ENCODE data around the gene GALNT10.

GALNT10 gene

GRCh38 chr5:154321546-154321945 is 131.0 kb downstream of the GALNT10 start:
- TF ChIP-seq RARB (CRISPR knock-in tag; IDR thresholded peaks at IDR 0.05) (no peak), TCF4 (CRISPR knock-in tag; IDR thresholded peaks at IDR 0.05; ENCODE audit: borderline replicate concordance) (no peak), GLIS3 (CRISPR knock-in tag; IDR thresholded peaks at IDR 0.05) (no peak), TOX (CRISPR knock-in tag; IDR thresholded peaks at IDR 0.05; ENCODE audit: borderline replicate concordance) (no peak), CREB5 (CRISPR knock-in tag; IDR thresholded peaks at IDR 0.05; ENCODE audit: low read depth) (no peak), ZC3H10 (CRISPR knock-in tag; IDR thresholded peaks at IDR 0.05) (no peak), ZNF8 (CRISPR knock-in tag; IDR thresholded peaks at IDR 0.05) (no peak), POU6F1 (CRISPR knock-in tag; IDR thresholded peaks at IDR 0.05; ENCODE audit: borderline replicate concordance, low read depth) (no peak), BACH2 (CRISPR knock-in tag; IDR thresholded peaks at IDR 0.05; ENCODE audit: borderline replicate concordance) (no peak), PPARA (CRISPR knock-in tag; IDR thresholded peaks at IDR 0.05; ENCODE audit: borderline replicate concordance) (no peak), SNAI2 (CRISPR knock-in tag; IDR thresholded peaks at IDR 0.05) (no peak), ZFP30 (CRISPR knock-in tag; IDR thresholded peaks at IDR 0.05) (no peak), CSRNP3 (CRISPR knock-in tag; IDR thresholded peaks at IDR 0.05) (no peak), ZNF70 (CRISPR knock-in tag; IDR thresholded peaks at IDR 0.05) (no peak), ISL1 (CRISPR knock-in tag; IDR thresholded peaks at IDR 0.05) (no peak), CSDC2 (CRISPR knock-in tag; IDR thresholded peaks at IDR 0.05) (no peak), ZNF565 (CRISPR knock-in tag; conservative IDR thresholded peaks at IDR 0.05; ENCODE audit: low read depth) (no peak), ARNTL (CRISPR knock-in tag; IDR thresholded peaks at IDR 0.05; ENCODE audit: borderline replicate concordance, low read depth) (no peak)
- no peak for ATAC-seq

- ATAC-seq: no peak
- no peak for TF ChIP-seq ESRRG (CRISPR knock-in tag; IDR thresholded peaks at IDR 0.05)
- TF ChIP-seq POU6F1 (CRISPR knock-in tag; IDR thresholded peaks at IDR 0.05; ENCODE audit: borderline replicate concordance, low read depth): no peak
- TF ChIP-seq CSRNP3 (CRISPR knock-in tag; IDR thresholded peaks at IDR 0.05): no peak
- no peak for TF ChIP-seq ARNTL (CRISPR knock-in tag; IDR thresholded peaks at IDR 0.05; ENCODE audit: borderline replicate concordance, low read depth)
- TF ChIP-seq ZC3H10 (CRISPR knock-in tag; IDR thresholded peaks at IDR 0.05): no peak
- no peak for TF ChIP-seq GLIS3 (CRISPR knock-in tag; IDR thresholded peaks at IDR 0.05)
- no peak for TF ChIP-seq BACH2 (CRISPR knock-in tag; IDR thresholded peaks at IDR 0.05; ENCODE audit: borderline replicate concordance)
- TF ChIP-seq ZFP30 (CRISPR knock-in tag; IDR thresholded peaks at IDR 0.05): no peak
- TF ChIP-seq OSR1 (CRISPR knock-in tag; IDR thresholded peaks at IDR 0.05): no peak
- no peak for TF ChIP-seq ZNF8 (CRISPR knock-in tag; IDR thresholded peaks at IDR 0.05)
- TF ChIP-seq RARB (CRISPR knock-in tag; IDR thresholded peaks at IDR 0.05): no peak
- no peak for TF ChIP-seq TCF4 (CRISPR knock-in tag; IDR thresholded peaks at IDR 0.05; ENCODE audit: borderline replicate concordance)
- TF ChIP-seq CSDC2 (CRISPR knock-in tag; IDR thresholded peaks at IDR 0.05): no peak
- no peak for TF ChIP-seq ISL1 (CRISPR knock-in tag; IDR thresholded peaks at IDR 0.05)
- TF ChIP-seq PATZ1 (CRISPR knock-in tag; IDR thresholded peaks at IDR 0.05; ENCODE audit: borderline replicate concordance): no peak
- TF ChIP-seq CREB5 (CRISPR knock-in tag; IDR thresholded peaks at IDR 0.05; ENCODE audit: low read depth): no peak
- no peak for TF ChIP-seq ZNF70 (CRISPR knock-in tag; IDR thresholded peaks at IDR 0.05)
These were observed 133.5 kb downstream of the GALNT10 start for GRCh38 chr5:154324033-154324432.
